Upper lobe of left lung (tissue), 4 donors: ENCODE results near the gene PCNX2.

ENCODE experiments used
- CTCF ChIP-seq, 6 experiments: fragments of 450-650 bp in 4 of 6; fragments of 200-600 bp in 2 of 6; sonication (generic) in 2 of 6; IDR thresholded peaks; one replicate each; pipeline ENCODE4 v1.5.1; 2016 to 2019; ENCODE audit warnings: antibody characterized with exemption in 6 of 6
- POLR2A ChIP-seq, 4 donors: fragments of 450-650 bp; IDR thresholded peaks; one replicate each; pipeline ENCODE4 v1.5.1; 2016 to 2017; ENCODE audit warnings: antibody characterized with exemption in 4 of 4, mild to moderate bottlenecking in 2 of 4
- POLR2AphosphoS5 ChIP-seq, 2 donors: sonication (generic); formaldehyde crosslinking; IDR thresholded peaks; one replicate each; pipeline ENCODE4 v1.5.1; 2017; ENCODE audit warnings: antibody characterized with exemption in 2 of 2

GRCh38 chr1:233190987-233191386 lies 104.5 kb downstream of the PCNX2 start:
- TF ChIP-seq CTCF (IDR thresholded peaks at IDR 0.05) (no peak), POLR2AphosphoS5 (IDR thresholded peaks at IDR 0.05) (no peak), POLR2A (IDR thresholded peaks at IDR 0.05) (no peak)
